GM12873 (cell line): Measurements from ENCODE around the gene CCNC.

Source experiments
- TF ChIP-seq, protein P1 (sequence below): IDR thresholded peaks from 2 replicates; pipeline ENCODE4 v1.5.1; 2012; ENCODE audit warnings: low read depth, mild to moderate bottlenecking, moderate library complexity, low read length, control low read depth; ENCODE audit not compliant: insufficient read depth; ENCODE audit errors: missing control alignments

Gene CCNC

GRCh38 chr6:99495466-99495865 lies 73.0 kb downstream of the CCNC start:
- TF ChIP-seq, protein P1, sequence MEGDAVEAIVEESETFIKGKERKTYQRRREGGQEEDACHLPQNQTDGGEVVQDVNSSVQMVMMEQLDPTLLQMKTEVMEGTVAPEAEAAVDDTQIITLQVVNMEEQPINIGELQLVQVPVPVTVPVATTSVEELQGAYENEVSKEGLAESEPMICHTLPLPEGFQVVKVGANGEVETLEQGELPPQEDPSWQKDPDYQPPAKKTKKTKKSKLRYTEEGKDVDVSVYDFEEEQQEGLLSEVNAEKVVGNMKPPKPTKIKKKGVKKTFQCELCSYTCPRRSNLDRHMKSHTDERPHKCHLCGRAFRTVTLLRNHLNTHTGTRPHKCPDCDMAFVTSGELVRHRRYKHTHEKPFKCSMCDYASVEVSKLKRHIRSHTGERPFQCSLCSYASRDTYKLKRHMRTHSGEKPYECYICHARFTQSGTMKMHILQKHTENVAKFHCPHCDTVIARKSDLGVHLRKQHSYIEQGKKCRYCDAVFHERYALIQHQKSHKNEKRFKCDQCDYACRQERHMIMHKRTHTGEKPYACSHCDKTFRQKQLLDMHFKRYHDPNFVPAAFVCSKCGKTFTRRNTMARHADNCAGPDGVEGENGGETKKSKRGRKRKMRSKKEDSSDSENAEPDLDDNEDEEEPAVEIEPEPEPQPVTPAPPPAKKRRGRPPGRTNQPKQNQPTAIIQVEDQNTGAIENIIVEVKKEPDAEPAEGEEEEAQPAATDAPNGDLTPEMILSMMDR, result no peak
